Dermis blood vessel endothelial cell (primary cell): Measurements from ENCODE around the gene CD48. TPM values are rescaled to one million over a fixed set of nuclear protein-coding genes. Genes with fewer than 3 reads are reported as not detected.

Source experiments
- DNase-seq: peaks from one replicate; pipeline ENCODE4 v3.0.0; 2010
- total RNA-seq: library from RNA; depleted of rRNA; stranded (reverse); fragments of >200 nt; gene quantifications from 2 replicates; pipeline ENCODE4 v1.2.3, GENCODE V29; 2014

CD48 gene
- total RNA-seq, 1 donor from 2014 or later, result not detected

- no peak for DNase-seq
Measured at GRCh38 chr1:160651433-160652064, 60.1 kb downstream of the CD48 start.

GRCh38 chr1:160647329-160647720, 64.3 kb downstream of the CD48 start:
- DNase-seq, result no peak

- no peak for DNase-seq
Measured at GRCh38 chr1:160646711-160647328, 64.8 kb downstream of the CD48 start, which contains the start of gene SLAMF1. TSS of gene SLAMF1 (minus strand) at chr1:160647044. CDS start at chr1:160646945, 99 bp downstream.

GRCh38 chr1:160646180-160646579, 65.4 kb downstream of the CD48 start:
- DNase-seq, result no peak

- no peak for DNase-seq
Measured at GRCh38 chr1:160645386-160646130, 66.1 kb downstream of the CD48 start.

GRCh38 chr1:160644399-160644798, 67.2 kb downstream of the CD48 start:
- DNase-seq, result no peak

- no peak for DNase-seq
Measured at GRCh38 chr1:160643138-160643537, 68.5 kb downstream of the CD48 start.

- no peak for DNase-seq
Measured at GRCh38 chr1:160642281-160642644, 69.4 kb downstream of the CD48 start.

GRCh38 chr1:160641323-160642280, 70.0 kb downstream of the CD48 start:
- no peak for DNase-seq

- DNase-seq, result no peak
Measured at GRCh38 chr1:160640359-160641123, 71.1 kb downstream of the CD48 start.

- DNase-seq, result peak; percentile 36
Measured at GRCh38 chr1:160639652-160640051, 72.0 kb downstream of the CD48 start.

- DNase-seq, result no peak
Measured at GRCh38 chr1:160638926-160639325, 72.7 kb downstream of the CD48 start.

GRCh38 chr1:160638540-160638857, 73.1 kb downstream of the CD48 start:
- DNase-seq, result no peak

GRCh38 chr1:160637821-160638539, 73.6 kb downstream of the CD48 start:
- DNase-seq, result peak; percentile 1

- no peak for DNase-seq
Measured at GRCh38 chr1:160637065-160637464, 74.6 kb downstream of the CD48 start.

- no peak for DNase-seq
Measured at GRCh38 chr1:160636547-160636946, 75.1 kb downstream of the CD48 start.

- DNase-seq, result no peak
Measured at GRCh38 chr1:160636076-160636475, 75.5 kb downstream of the CD48 start.

- DNase-seq, result no peak
Measured at GRCh38 chr1:160634543-160635491, 76.8 kb downstream of the CD48 start.

GRCh38 chr1:160633330-160633903, 78.2 kb downstream of the CD48 start:
- no peak for DNase-seq
